ENCODE measurements around the gene ERGIC2.
"Not testable (repeated sequence)": the region's sequence is repeated elsewhere in the genome, so short reads cannot be mapped to it uniquely, and the experiment has no call there.

The ERGIC2 gene

GRCh38 chr12:29291226-29291625 is 89.7 kb downstream of the ERGIC2 start:
- DNase-seq: no peak

- DNase-seq: not testable (repeated sequence)
Observed at GRCh38 chr12:29290475-29290874, 90.5 kb downstream of the ERGIC2 start.

DNA sequence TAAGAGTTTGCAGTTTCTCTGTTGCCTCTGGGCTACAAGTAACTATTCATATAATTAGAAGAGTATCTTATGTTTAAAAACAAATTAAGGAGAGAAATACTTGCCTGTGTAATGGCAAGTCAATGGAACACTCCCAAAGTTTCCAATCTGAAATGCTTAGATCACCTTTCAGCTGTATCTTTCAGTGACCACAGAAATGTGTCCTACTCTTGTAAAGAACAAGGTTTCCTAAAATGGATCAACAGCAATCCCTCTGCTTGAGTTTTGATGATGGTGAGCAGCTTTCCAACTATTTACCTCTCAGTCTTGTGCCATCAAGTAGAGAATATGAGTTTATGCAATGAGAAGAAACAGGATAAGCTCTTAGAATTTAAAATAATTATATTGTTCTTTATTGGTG is 92.9 kb downstream of the ERGIC2 start:
- no peak for DNase-seq

- DNase-seq: no peak
Observed at GRCh38 chr12:29287622-29288021, 93.3 kb downstream of the ERGIC2 start.

Data from stimulated activated CD4-positive, alpha-beta T cell treated with anti-CD3 and anti-CD28 coated beads, Interleukin-4, amount 100 ng/mL, for 1 hour (primary cell).